Measurements from ENCODE around the gene MAP7.

- TF ChIP-seq POLR2AphosphoS5 (IDR thresholded peaks at IDR 0.05) (no peak), CTCF (IDR thresholded peaks at IDR 0.05; ENCODE audit: poor library complexity, severe bottlenecking) (no peak), TAF1 (IDR thresholded peaks at IDR 0.05; ENCODE audit: low read depth) (no peak), EP300 (conservative IDR thresholded peaks at IDR 0.05; ENCODE audit: poor library complexity, severe bottlenecking) (no peak), EZH2 (IDR thresholded peaks at IDR 0.05; ENCODE audit: borderline replicate concordance, insufficient read depth, low read length, poor library complexity, severe bottlenecking) (no peak), SMC3 (conservative IDR thresholded peaks at IDR 0.05; ENCODE audit: poor library complexity) (no peak), REST (IDR thresholded peaks at IDR 0.05; ENCODE audit: borderline replicate concordance) (no peak), RAD21 (conservative IDR thresholded peaks at IDR 0.05) (no peak)
Measured at GRCh38 chr6:136445063-136445462, 105.2 kb downstream of the MAP7 start.

Data from neural cell (in vitro differentiated cells).